ENCODE results near the gene LHFPL2.
"Not testable (repeated sequence)": the region's sequence is repeated elsewhere in the genome, so short reads cannot be mapped to it uniquely, and the experiment has no call there.

LHFPL2 gene

DNA sequence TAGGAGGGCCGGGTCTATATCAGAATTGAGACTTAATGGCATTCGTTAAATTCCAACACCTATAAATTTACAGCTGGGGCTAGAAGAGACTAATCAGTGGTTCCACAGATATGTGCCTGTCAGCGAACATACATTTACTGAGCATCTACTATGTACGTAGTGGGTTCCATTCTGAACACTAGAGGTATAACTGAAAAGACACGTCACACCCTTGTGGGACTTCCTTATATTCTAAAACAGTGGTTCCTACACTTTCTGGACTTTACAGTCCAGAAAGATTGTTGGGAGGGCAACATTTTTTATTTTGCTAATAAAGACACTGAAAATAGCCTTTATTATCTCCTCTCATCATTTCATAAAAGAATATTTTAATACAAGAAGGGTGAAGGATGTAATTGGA is 147.7 kb downstream of the LHFPL2 start:
- no peak for DNase-seq (ENCODE audit: low read depth)

DNA sequence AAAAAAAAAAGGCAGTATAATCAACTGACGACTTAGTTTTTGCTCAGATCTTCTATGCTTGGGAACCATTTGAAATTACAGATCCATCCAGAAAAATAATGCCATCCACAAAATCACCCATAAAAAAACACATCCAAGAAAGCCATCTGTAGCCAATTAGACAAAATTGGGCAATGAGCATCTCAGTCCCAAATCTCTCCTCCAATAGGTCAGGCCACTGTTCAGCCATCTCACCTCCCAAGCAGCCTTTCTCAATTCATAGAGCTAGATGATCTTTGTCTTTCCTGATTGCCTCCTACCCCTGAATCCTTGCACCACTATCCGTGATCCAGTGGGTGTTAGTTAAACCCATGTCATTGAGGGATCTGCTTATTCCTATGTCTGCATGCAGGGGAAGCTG is 148.5 kb downstream of the LHFPL2 start:
- peak; percentile 68 for DNase-seq (ENCODE audit: low read depth)

DNA sequence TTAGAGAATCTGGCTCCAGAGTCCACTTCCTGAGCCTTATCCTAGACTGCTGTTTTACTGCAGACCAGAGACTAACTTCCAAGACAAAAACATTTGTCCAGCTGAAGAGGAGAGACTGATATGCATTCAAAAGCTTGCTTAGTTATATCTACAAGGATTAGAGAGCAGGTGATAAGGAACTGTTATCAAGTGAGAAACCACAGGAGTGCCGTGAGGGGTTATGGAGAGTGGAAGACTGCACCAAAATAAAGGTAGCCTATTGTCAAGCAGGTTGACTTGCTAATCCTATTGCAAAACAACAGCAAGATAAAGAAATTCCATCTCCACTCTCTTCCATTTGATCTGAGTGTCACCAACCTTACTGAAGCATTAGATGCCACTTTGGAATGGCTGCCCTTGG is 149.1 kb downstream of the LHFPL2 start:
- DNase-seq (ENCODE audit: low read depth) = no peak

DNA sequence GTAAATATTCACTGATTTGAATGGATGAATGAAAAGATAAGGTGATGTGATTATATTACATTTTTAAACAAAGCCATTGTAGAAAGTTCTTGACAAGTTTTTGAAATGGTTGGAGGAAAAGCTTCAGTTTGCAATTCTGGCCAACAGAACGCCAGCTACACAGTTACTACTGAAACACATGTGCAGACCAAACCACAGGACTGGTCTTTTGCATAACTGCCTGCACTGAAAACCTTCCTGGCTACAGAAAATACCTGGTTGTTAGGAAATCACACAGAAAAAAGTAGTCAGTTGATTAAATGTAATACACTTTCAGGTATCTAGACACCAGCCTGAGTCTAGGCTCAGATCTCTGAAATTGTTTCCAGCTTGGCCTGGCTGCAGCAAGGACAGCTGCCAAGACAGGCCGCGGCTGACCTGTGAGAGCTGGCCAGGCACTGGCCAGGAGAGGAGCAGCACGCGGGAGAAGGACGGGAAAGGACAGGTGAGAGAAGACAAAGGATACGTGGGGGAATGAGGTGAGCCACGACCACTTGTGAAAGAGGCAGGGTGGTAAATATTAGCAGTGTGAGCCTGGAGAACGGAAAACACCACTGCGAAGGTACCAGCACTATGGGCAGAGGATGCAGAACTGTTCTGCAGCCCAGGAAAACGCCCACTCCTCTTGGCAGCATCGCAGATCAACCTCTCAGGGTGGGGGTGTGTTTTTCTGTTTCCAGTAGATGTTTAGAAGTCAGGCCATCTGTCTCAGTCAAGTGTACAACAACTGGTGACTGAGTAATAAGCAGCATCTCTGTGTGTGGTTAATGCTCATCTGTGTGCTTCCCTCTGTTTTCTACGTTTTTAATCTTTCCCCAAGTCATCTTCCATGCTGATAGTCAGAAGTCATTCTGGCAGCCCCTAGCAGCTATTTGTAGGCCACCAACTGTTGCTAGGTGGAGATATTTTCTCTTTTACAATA is 150.7 kb downstream of the LHFPL2 start:
- no peak for DNase-seq (ENCODE audit: low read depth)

DNA sequence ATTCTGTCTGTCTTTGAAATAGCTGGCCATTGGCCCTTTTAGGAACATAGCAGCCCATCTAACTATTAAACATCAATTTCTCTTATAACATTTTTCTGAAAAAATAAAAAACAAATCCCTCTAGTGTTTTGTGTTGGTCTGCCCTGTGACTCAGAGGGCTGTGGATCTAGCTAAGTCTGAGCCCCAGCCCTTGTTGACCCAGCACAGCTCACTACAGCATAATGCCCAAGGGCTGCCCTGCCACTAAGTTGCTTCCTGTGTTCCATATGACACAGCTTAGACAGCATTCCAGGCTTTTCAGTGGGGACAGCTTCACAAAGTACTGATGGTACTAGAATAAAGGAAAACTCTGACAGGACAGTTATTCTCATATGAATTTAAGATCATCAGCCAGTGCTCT is 152.2 kb downstream of the LHFPL2 start:
- DNase-seq (ENCODE audit: low read depth) = no peak

DNA sequence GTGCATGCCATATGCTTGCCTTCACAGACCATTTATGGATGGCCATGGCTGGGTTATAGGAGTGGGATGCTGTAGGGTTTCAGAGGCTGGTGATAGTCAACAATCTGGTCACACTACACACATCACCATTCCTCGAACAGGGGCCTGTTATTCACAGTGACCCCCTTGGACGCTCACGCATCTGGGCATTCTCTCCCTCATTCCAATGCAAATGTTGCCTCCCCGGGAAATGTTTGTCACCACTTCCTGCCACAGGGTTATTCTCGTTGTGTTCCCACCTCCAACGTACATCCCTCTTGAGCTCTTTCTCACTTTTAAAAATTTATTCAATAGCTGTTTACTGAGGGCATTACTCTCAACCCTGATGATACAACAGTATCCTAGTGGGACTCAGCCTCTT is 152.8 kb downstream of the LHFPL2 start:
- DNase-seq (ENCODE audit: low read depth) = no peak

DNA sequence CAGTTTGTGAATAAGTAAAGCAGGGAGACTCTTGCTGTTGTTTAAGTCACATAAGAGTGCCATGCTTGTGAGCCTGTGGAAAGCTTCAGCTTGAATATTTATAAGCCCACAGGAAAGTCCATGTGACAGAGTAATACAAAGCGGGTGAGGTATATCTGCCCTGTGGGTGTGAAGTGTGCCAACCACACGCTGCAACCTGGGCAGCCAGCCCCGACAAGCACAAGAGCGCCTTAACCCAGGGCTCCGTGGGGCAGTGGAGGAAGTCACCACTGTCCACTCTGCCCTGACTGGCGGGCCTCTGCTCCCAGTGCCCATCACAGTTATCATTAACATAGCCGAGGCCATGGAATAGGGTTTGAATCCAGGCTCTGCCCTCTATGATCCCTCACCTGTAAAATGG is 155.9 kb downstream of the LHFPL2 start:
- no peak for DNase-seq (ENCODE audit: low read depth)

DNA sequence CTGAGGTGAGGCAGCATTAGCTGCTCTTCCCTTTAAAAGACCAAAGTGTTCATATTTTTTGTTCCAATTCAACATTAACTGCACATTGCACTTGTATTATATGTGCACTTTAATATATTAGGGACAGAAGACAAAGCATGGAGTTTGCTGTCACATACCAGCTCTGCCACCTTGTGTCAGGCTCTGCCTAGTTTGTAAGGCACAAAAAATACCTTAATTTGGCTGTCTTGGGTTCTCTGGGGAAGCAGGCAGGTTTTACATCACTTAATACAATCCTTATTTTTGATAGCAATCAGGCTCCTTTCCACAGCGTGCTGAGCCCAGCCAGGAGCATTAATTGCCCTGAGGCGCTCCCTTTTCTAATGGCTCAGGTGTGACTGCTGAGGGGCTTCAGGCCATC is 156.3 kb downstream of the LHFPL2 start:
- DNase-seq (ENCODE audit: low read depth) = no peak

DNA sequence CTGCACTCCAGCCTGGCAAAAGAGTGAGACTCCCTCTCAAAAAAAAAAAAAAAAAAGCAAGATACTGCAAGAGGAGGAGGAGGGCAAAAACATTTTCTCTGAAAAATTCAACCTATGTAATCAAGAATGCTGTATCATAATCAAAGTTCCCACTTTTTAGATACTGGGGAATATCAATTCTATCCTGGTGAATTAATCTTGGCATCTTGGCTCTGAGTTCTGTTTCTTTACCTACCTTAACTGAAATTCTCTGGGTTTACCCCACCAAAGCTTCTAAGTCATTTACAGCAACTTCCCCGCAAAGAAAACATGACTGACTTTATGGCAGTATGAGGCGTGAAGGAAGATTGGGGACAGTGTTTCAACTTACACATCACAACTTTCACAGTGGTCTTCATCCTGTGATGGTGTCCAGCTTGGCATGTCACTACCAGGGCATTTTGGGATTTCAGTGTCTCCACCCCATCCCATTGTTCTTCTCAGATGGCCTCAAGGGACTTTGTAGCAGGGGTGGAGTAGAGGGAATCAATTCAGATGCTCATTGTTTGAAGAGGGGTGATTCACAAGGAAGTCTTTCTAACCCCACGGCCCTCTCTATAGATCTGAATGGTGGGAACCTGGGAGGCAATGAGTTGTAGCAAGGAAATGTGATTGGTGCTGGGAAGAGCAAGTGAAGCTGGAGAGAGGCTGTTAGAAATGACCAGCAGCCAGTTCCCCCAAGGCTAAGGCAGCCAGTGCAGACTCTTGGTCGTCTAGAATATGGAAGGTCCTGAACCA is 157.7 kb downstream of the LHFPL2 start:
- no peak for DNase-seq (ENCODE audit: low read depth)

DNA sequence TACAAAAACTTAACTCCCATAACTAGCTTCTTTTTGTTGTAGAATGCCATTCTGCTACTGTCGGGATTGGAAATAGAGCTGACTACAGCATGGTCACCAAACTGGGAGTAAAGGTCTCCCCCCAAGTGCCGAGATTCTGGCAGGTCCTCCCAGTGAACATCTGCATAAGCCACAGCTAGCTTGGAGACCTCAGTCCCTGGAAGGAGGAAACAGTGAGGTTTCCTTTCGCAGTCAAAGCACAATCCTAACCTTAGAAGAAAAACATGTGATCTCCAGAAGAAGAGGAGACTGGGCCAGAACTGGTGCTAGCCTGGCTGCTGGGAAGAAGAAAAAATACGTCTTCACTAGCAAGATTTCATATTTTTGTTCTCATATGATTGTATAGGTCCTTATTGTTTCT is 160.7 kb downstream of the LHFPL2 start:
- no peak for DNase-seq (ENCODE audit: low read depth)

DNA sequence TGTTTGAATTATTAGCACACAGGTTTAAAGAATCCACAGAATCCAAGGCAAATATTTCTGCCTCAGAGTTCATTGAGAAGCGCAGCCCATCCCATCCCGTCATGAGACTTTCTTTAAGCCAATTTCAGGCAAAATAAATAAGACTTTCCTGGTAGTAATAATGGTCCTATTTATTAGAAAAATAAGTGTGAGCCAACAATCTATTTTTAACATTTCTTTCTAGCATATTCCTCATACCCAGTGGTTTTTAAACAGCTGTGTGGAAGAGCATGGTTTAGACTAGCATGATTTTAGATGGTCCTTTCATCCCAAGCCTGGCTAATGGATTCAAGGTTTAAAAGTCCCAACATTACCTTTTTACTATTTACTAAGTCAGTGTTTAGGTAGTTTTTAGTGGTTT is 162.4 kb downstream of the LHFPL2 start:
- no peak for DNase-seq (ENCODE audit: low read depth)

DNA sequence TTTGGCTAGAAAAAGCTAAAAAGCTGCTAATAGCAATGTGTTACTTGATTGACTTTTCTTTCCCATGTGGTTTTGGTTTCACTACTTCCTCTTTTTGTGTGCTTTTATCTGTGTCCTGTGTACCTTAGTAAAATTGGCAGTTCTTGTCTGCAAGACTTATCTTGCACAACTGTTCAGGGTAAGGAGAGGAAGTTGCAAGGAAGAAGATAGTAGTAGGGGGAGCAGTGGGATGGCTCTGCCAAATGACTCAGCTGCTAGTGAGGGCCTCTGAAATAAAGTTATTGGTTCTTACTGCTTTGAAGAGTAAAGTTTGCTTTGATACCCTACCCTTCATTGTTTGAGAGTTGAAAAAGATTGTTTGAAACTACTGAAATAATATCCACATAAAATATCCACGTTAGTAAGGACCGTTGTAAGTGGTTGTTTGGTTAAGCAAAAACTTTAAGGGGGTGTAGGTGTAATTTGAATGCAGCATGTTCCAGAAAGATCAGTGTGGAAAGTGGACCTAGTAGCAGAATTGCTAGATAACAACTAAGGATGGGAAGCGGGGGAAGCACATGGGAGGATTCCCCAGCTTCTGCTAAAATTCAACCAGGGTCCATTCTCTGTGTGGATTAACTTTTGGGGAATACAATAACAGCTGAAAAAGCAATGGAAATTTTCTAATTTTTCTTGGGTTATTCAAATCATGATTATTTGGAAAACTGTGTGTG is 164.6 kb downstream of the LHFPL2 start:
- peak; percentile 54 for DNase-seq (ENCODE audit: low read depth)

DNA sequence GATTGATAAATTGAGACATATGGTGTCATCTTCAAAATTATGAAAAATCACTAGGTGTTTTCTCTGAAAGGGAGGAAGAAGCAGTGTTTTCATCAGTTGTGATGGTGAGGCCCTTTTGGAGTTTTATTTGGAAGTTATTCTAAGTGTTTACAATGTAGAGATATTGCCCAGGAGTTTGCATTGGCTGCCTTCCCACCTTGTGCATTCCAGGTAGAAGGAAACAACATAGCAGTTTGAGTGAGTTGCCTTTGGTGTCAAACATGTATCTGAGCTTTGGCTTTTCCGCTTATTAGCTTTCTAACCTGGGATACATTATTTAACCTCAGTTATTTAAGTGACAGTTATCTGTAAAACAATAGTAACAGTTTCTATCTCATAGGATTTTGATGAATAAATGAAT is 165.6 kb downstream of the LHFPL2 start:
- no peak for DNase-seq (ENCODE audit: low read depth)

DNA sequence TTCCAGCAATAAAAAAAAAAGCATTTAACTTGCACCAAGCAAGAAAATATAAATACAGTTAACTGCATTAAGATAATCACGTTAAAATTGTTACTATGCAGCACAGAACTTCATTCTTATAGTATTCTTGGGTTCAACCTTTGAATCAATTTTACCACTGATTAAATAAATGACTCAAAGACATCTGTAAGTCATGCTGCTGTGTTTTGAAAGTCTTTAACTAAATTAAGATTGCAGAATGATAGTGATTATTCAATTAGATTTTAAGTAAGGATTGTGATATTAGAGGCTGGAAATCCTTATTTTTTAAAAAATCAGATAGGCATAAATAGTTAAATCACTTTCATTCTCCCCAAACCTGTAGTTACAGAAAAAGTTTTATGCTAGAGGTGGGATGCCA is 171.8 kb downstream of the LHFPL2 start:
- DNase-seq (ENCODE audit: low read depth) = no peak

DNA sequence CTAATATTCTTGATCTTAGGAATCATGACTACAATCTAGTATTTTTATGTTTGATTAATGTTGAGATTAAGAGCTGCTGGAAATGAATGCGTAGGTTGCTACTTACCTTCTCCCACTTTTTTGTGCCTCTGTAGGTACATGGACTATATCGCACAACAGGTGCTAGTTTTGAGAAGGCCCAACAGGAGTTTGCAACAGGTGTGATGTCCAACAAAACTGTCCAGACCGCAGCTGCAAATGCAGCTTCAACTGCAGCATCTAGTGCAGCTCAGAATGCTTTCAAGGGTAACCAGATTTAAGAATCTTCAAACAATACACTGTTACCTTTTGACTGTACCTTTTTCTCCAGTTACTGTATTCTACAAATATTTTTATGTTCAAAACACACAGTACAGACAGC is 173.2 kb downstream of the LHFPL2 start:
- no peak for DNase-seq (ENCODE audit: low read depth)

DNA sequence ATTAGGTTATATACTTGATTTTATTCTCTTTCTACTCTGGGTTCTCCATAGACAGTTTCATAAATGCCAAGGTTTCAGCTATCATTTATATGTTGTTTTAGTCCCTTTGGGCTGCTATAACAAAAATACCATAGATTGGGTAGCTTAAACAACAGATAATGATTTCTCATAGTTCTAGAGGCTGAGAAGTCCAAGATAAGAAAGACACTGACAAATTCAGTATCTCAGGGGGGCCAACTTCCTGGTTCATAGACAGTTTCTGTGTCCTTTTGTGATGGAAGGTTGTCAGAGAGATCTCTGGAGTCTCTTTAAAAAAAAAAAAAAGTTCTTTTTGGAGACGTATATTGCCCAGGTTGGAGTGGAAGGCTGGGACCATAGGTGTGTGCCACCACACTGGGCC is 174.8 kb downstream of the LHFPL2 start:
- no peak for DNase-seq (ENCODE audit: low read depth)

DNA sequence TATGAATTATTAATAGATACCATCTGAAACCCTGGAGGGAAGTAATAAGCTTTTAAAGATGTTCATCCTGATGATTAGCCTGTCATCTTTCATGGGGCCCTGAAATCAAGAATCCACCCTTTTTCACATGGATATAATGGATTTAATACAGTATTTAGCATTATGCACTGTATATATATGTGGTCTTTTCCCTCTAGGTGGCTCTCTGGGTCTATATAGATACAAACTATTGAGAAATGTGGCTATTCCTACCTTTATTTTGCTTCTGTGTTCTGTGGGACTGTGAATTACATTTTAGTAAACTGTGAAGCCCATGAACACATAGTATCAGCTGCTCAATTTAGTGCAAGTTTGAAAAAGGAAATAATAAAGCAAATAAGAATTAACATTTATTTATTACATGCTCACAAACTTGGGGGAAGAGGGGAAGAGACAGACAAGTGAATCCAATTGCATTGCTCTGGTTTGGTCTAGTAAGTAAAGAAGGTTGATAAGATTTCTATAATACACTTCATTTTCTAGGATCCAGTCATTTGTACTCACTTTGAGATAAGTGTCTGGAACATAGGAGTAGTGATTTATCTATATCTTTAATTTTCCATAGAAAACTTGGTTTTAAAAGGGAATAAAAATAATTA is 176.0 kb downstream of the LHFPL2 start:
- DNase-seq (ENCODE audit: low read depth) = peak; percentile 3

DNA sequence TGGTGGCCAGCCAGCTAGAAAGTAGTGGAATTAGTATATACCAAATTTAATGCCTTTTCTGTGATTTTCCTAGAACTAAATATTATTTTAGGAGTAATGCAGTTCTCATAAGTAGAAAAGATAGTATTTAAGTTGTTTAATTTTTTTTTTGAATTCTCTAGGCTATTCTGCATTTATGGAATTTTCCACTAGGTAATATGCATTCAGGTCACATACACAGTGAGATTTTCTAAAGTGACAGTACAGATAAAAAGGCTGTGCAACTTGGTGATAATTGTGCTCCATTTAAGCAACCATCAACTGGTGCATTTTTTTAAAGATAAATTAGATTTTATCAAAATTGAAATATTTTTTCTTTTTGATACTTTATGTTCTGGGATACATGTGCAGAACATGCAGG is 176.7 kb downstream of the LHFPL2 start:
- DNase-seq (ENCODE audit: low read depth) = no peak

DNA sequence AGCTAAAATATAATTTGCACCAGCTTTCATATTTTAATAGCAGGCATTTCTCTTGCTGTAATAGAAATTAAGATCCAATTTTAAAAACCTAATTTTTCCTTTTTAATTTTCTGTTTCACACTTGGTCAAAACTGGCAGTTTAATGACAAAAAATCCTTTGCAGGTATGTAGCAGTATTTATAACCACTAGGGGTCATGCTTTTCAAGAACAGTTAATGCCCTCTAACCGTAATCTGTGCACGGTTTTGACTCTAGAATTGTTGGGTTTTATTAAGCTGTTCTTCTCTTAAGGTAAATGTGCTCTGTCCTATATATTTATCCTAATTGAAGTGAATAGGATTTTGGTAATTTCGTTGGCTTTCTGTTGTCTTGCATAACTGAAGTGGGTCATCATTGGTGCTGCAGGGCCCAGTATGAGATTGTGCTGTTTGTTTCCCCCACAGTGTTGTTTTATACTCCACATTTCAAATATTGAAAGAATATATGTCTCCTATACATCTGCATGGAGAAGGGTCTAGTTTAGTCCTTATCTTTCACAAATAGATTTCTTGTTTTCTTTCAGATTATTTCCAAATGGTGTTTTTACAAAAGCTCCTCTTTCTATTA is 180.7 kb downstream of the LHFPL2 start:
- DNase-seq (ENCODE audit: low read depth) = peak; percentile 46

DNA sequence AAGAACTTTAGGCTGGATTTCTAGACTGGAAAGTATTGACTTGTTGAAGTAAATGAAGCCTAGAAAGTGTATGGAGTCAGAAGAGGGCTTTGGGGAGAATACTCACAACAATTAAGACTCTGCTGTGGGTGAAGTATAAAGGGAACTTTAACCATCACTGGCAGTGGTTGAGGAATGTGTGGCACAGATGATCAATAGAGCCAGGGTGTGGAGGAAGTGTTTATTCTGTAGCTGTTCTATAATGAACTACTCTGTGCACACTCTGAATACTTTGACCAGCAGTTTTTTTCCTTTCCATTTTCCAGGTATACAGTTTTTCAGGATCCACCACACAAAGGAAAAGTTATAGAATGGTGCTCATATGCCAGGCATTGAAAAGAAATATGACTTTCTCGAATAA is 181.4 kb downstream of the LHFPL2 start:
- DNase-seq (ENCODE audit: low read depth) = no peak

DNA sequence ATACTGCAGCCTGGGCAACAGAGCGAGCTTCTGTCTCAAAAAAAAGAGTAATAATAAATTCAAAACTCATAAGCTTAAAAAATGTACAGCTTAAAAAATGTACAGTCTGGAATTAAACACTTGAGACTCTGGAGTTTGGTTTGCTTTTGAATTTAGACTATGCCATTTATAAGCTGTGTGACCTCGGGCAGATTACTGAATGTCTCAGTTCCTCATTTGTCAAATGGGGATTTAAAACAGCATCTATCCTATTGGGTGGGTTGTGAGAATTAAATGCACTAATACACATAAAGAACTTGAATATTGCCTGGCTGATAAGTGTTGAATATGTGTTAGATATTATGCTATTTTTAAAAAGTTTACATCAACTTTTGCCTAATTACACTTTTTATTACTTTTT is 189.7 kb downstream of the LHFPL2 start:
- DNase-seq (ENCODE audit: low read depth) = no peak

DNA sequence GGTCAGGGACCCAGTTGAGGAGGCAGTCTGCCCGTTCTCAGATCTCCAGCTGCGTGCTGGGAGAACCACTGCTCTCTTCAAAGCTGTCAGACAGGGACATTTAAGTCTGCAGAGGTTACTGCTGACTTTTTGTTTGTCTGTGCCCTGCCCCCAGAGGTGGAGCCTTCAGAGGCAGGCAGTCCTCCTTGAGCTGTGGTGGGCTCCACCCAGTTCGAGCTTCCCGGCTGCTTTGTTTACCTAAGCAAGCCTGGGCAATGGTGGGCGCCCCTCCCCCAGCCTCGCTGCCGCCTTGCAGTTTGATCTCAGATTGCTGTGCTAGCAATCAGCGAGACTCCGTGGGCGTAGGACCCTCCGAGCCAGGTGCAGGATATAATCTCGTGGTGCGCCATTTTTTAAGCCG is 191.1 kb downstream of the LHFPL2 start:
- not testable (repeated sequence) for DNase-seq (ENCODE audit: low read depth)
